GM12892 (cell line): ENCODE measurements around the gene ARHGEF19.

Source experiments
- DNase-seq: peaks from one replicate; pipeline ENCODE4 v3.0.0; 2011; ENCODE audit not compliant: insufficient read length
- FAIRE-seq: peaks from 2 replicates; lab custom pipeline; 2011; peaks lifted over from hg19 to GRCh38; lab: Jason Lieb, UNC
- POLR2A ChIP-seq: IDR thresholded peaks from 2 replicates; pipeline ENCODE4 v1.6.1; 2011; ENCODE audit warnings: low read depth, low read length, control low read depth
- POLR2AphosphoS5 ChIP-seq: IDR thresholded peaks from 2 replicates; pipeline ENCODE4 v1.6.1; 2011; ENCODE audit warnings: low read depth, low read length, control low read depth
- TAF1 ChIP-seq: IDR thresholded peaks from 2 replicates; pipeline ENCODE4 v1.6.1; 2011; ENCODE audit warnings: low read depth, mild to moderate bottlenecking, control low read depth, low read length, borderline replicate concordance

Gene ARHGEF19

GRCh38 chr1:16195518-16195905 is 16.9 kb downstream of the ARHGEF19 start:
- DNase-seq (no peak), FAIRE-seq (no peak)
- TF ChIP-seq TAF1 (no peak), POLR2AphosphoS5 (no peak), POLR2A (no peak)

GRCh38 chr1:16191916-16192546 is 20.4 kb downstream of the ARHGEF19 start:
- DNase-seq (no peak), FAIRE-seq (no peak)
- TF ChIP-seq TAF1 (no peak), POLR2A (no peak), POLR2AphosphoS5 (no peak)

GRCh38 chr1:16191309-16191708 is 21.1 kb downstream of the ARHGEF19 start:
- FAIRE-seq, result no peak
- no peak for TF ChIP-seq POLR2A
- no peak for TF ChIP-seq TAF1
- no peak for TF ChIP-seq POLR2AphosphoS5
- DNase-seq, result no peak

GRCh38 chr1:16189921-16190621 is 22.4 kb downstream of the ARHGEF19 start:
- DNase-seq (no peak), FAIRE-seq (no peak)
- no peak for TF ChIP-seq POLR2A
- no peak for TF ChIP-seq TAF1
- TF ChIP-seq POLR2AphosphoS5, result no peak

GRCh38 chr1:16189003-16189402 is 23.4 kb downstream of the ARHGEF19 start:
- no peak for FAIRE-seq
- no peak for TF ChIP-seq POLR2A
- no peak for TF ChIP-seq TAF1
- TF ChIP-seq POLR2AphosphoS5, result no peak
- DNase-seq, result no peak

GRCh38 chr1:16187748-16188401 is 24.6 kb downstream of the ARHGEF19 start:
- peak; percentile 93 for FAIRE-seq
- no peak for TF ChIP-seq TAF1
- peak; percentile 79 for DNase-seq

GRCh38 chr1:16186655-16187235 is 25.7 kb downstream of the ARHGEF19 start:
- TF ChIP-seq POLR2A, result no peak
- TF ChIP-seq TAF1, result no peak
- no peak for TF ChIP-seq POLR2AphosphoS5
- FAIRE-seq (no peak), DNase-seq (no peak)

- FAIRE-seq (no peak), DNase-seq (no peak)
- no peak for TF ChIP-seq POLR2A
- no peak for TF ChIP-seq TAF1
- no peak for TF ChIP-seq POLR2AphosphoS5
Observed at GRCh38 chr1:16184557-16185303, 27.7 kb downstream of the ARHGEF19 start.

GRCh38 chr1:16183765-16184556 is 28.5 kb downstream of the ARHGEF19 start:
- no peak for FAIRE-seq

GRCh38 chr1:16183179-16183578 is 29.3 kb downstream of the ARHGEF19 start:
- DNase-seq (no peak), FAIRE-seq (no peak)
- TF ChIP-seq POLR2AphosphoS5, result no peak
- no peak for TF ChIP-seq TAF1
- no peak for TF ChIP-seq POLR2A

More at GRCh38 chr1:16183765-16184556, 28.5 kb downstream of the ARHGEF19 start:
- TF ChIP-seq POLR2AphosphoS5 (no peak), POLR2A (no peak), TAF1 (no peak)
- DNase-seq, result no peak
